ENCODE measurements around the gene RHD. TPM values are rescaled to one million over a fixed set of nuclear protein-coding genes. Genes with fewer than 3 reads are reported as not detected.
"Not testable (repeated sequence)": the region's sequence is repeated elsewhere in the genome, so short reads cannot be mapped to it uniquely, and the experiment has no call there.

The RHD gene
- total RNA-seq, 1 experiment from 2014 or later = not detected

GRCh38 chr1:25275648-25276047 is 3.3 kb downstream of the RHD start:
- not testable (repeated sequence) for H3K4me3 ChIP-seq; H3K9me3 ChIP-seq (replicated peaks); H3K36me3 ChIP-seq; H3K27me3 ChIP-seq (replicated peaks); H3K27ac ChIP-seq; H3K4me1 ChIP-seq (replicated peaks); DNase-seq (ENCODE audit: low read depth in 1 of 2, low spot score in 2 of 2)

GRCh38 chr1:25277295-25277694 is 5.0 kb downstream of the RHD start:
- H3K36me3 ChIP-seq; H3K9me3 ChIP-seq (replicated peaks); H3K4me1 ChIP-seq (replicated peaks); H3K27ac ChIP-seq; DNase-seq (ENCODE audit: low read depth in 1 of 2, low spot score in 2 of 2); H3K4me3 ChIP-seq; H3K27me3 ChIP-seq (replicated peaks): not testable (repeated sequence)

- not testable (repeated sequence) for H3K36me3 ChIP-seq; H3K9me3 ChIP-seq (replicated peaks); DNase-seq (ENCODE audit: low read depth in 1 of 2, low spot score in 2 of 2); H3K27me3 ChIP-seq (replicated peaks); H3K4me1 ChIP-seq (replicated peaks); H3K4me3 ChIP-seq; H3K27ac ChIP-seq
Observed at GRCh38 chr1:25278358-25278757, 6.0 kb downstream of the RHD start.

GRCh38 chr1:25278790-25279189 is 6.5 kb downstream of the RHD start:
- DNase-seq (ENCODE audit: low read depth in 1 of 2, low spot score in 2 of 2); H3K27ac ChIP-seq; H3K27me3 ChIP-seq (replicated peaks); H3K36me3 ChIP-seq; H3K4me1 ChIP-seq (replicated peaks); H3K4me3 ChIP-seq; H3K9me3 ChIP-seq (replicated peaks): not testable (repeated sequence)

GRCh38 chr1:25279693-25280111 is 7.4 kb downstream of the RHD start:
- not testable (repeated sequence) for H3K9me3 ChIP-seq (replicated peaks); H3K4me3 ChIP-seq; H3K4me1 ChIP-seq (replicated peaks); H3K36me3 ChIP-seq; H3K27ac ChIP-seq; DNase-seq (ENCODE audit: low read depth in 1 of 2, low spot score in 2 of 2); H3K27me3 ChIP-seq (replicated peaks)

- not testable (repeated sequence) for DNase-seq (ENCODE audit: low read depth in 1 of 2, low spot score in 2 of 2); H3K9me3 ChIP-seq (replicated peaks); H3K27me3 ChIP-seq (replicated peaks); H3K4me1 ChIP-seq (replicated peaks); H3K36me3 ChIP-seq; H3K27ac ChIP-seq; H3K4me3 ChIP-seq
Observed at GRCh38 chr1:25285862-25286261, 13.6 kb downstream of the RHD start.

GRCh38 chr1:25287164-25287563 is 14.9 kb downstream of the RHD start:
- not testable (repeated sequence) for H3K9me3 ChIP-seq (replicated peaks); H3K27ac ChIP-seq

GRCh38 chr1:25288573-25289101 is 16.3 kb downstream of the RHD start:
- H3K4me3 ChIP-seq; H3K27ac ChIP-seq; H3K4me1 ChIP-seq (replicated peaks); H3K36me3 ChIP-seq; DNase-seq (ENCODE audit: low read depth in 1 of 2, low spot score in 2 of 2); H3K27me3 ChIP-seq (replicated peaks); H3K9me3 ChIP-seq (replicated peaks): not testable (repeated sequence)

More at GRCh38 chr1:25287164-25287563, 14.9 kb downstream of the RHD start:
- DNase-seq (ENCODE audit: low read depth in 1 of 2, low spot score in 2 of 2); H3K27me3 ChIP-seq (replicated peaks); H3K36me3 ChIP-seq; H3K4me1 ChIP-seq (replicated peaks); H3K4me3 ChIP-seq: not testable (repeated sequence)

- not testable (repeated sequence) for H3K27ac ChIP-seq; H3K4me1 ChIP-seq (replicated peaks); H3K27me3 ChIP-seq (replicated peaks); DNase-seq (ENCODE audit: low read depth in 1 of 2, low spot score in 2 of 2); H3K9me3 ChIP-seq (replicated peaks); H3K36me3 ChIP-seq; H3K4me3 ChIP-seq
Observed at GRCh38 chr1:25290043-25290442, 17.7 kb downstream of the RHD start.

GRCh38 chr1:25293426-25293825 is 21.1 kb downstream of the RHD start:
- H3K4me1 ChIP-seq (replicated peaks); H3K4me3 ChIP-seq; DNase-seq (ENCODE audit: low read depth in 1 of 2, low spot score in 2 of 2); H3K27me3 ChIP-seq (replicated peaks); H3K9me3 ChIP-seq (replicated peaks); H3K27ac ChIP-seq; H3K36me3 ChIP-seq: not testable (repeated sequence)

GRCh38 chr1:25294889-25295826 is 22.8 kb downstream of the RHD start:
- not testable (repeated sequence) for H3K27ac ChIP-seq; DNase-seq (ENCODE audit: low read depth in 1 of 2, low spot score in 2 of 2); H3K9me3 ChIP-seq (replicated peaks); H3K36me3 ChIP-seq; H3K4me1 ChIP-seq (replicated peaks); H3K4me3 ChIP-seq; H3K27me3 ChIP-seq (replicated peaks)

- H3K36me3 ChIP-seq; DNase-seq (ENCODE audit: low read depth in 1 of 2, low spot score in 2 of 2); H3K9me3 ChIP-seq (replicated peaks); H3K27me3 ChIP-seq (replicated peaks); H3K4me1 ChIP-seq (replicated peaks); H3K27ac ChIP-seq; H3K4me3 ChIP-seq: not testable (repeated sequence)
Observed at GRCh38 chr1:25296501-25296900, 24.2 kb downstream of the RHD start.

GRCh38 chr1:25300729-25301128 is 28.4 kb downstream of the RHD start:
- not testable (repeated sequence) for H3K27me3 ChIP-seq (replicated peaks); H3K36me3 ChIP-seq; H3K4me3 ChIP-seq; H3K4me1 ChIP-seq (replicated peaks); H3K27ac ChIP-seq; H3K9me3 ChIP-seq (replicated peaks); DNase-seq (ENCODE audit: low read depth in 1 of 2, low spot score in 2 of 2)

- H3K27me3 ChIP-seq (replicated peaks); H3K4me1 ChIP-seq (replicated peaks); H3K27ac ChIP-seq; H3K9me3 ChIP-seq (replicated peaks); H3K4me3 ChIP-seq; H3K36me3 ChIP-seq; DNase-seq (ENCODE audit: low read depth in 1 of 2, low spot score in 2 of 2): not testable (repeated sequence)
Observed at GRCh38 chr1:25302330-25302729, 30.0 kb downstream of the RHD start.

GRCh38 chr1:25304936-25305335 is 32.6 kb downstream of the RHD start:
- not testable (repeated sequence) for H3K4me1 ChIP-seq (replicated peaks); H3K27ac ChIP-seq; H3K36me3 ChIP-seq; H3K9me3 ChIP-seq (replicated peaks); H3K27me3 ChIP-seq (replicated peaks); H3K4me3 ChIP-seq; DNase-seq (ENCODE audit: low read depth in 1 of 2, low spot score in 2 of 2)
